Measurements from ENCODE around the gene MAD2L1.

The MAD2L1 gene

GRCh38 chr4:120056246-120056645, 10.4 kb downstream of the MAD2L1 start:
- DNase-seq = no peak

DNA sequence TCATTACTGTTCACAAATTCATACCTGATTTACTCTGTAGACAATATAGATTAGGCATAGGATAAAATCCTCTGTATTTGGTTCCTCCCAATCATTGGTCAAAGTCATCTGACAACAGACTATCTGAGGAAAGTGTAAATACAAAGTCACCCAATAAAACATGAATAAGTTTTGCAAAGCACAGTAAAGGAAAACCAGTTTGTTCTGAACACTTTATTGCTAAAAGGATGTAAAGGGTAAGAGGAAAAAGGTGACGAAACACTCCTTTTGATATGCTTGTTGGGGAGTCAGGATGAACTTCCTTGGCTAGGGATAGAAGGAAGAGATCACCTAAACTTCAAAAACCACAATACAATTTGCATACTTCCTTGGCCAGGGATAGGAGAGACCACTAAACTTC, 10.9 kb downstream of the MAD2L1 start:
- DNase-seq = no peak

DNA sequence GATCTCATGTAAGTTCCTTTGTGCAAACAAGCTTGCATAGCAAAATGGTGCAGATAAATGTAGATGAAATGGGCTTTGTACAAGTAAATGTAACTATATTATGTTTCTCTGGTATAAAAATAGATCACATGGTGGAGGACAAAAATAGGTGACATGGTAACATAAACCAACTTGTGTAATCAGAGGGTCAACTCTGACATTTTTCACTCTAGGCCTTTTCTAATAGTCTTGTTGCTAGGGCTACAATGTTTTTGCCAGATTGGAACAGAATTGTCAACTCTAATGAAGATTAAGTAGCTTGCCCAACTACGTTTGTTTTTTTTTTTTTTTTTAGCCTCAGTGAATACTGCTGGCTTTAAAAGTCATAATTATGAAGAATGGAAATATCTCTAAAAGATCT, 11.5 kb downstream of the MAD2L1 start:
- DNase-seq = no peak

DNA sequence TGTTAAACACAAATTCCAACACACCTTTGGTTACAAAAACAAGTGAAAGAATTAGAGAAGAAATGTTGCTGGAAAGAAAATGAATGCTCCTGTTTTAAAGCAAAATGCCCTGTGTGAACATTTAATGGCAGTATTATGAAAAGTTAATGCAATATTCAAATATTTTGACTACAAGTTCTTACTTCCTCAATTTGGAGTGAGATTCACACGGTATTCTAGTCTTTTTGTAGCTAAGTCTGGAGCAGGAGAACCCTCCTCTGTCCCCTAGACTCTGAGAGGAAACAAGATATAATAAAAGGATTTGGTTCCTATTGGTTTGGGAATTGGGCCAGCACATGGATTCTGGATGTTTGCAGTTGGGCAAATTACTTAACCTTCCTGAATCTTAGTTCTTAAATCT, 12.7 kb downstream of the MAD2L1 start:
- no peak for DNase-seq

DNA sequence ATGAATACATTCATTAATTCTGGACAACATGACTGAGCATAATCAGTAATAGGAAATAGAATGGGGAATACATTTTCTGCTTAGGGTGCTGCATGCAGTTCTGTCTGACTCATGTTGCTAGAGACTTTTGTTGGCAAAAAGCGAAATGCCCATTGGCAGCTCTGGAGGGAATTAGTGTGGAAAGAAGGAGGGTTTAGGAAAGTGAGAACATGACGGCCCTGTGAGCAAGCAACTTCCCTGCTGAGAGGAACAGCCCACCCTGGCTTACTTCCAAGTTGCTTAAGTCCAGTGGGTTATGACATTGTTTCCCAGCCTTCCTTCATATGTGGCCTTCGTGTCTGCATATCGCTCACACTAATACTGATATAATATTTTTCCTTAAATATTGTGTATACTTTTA, 13.8 kb downstream of the MAD2L1 start:
- DNase-seq = no peak

DNA sequence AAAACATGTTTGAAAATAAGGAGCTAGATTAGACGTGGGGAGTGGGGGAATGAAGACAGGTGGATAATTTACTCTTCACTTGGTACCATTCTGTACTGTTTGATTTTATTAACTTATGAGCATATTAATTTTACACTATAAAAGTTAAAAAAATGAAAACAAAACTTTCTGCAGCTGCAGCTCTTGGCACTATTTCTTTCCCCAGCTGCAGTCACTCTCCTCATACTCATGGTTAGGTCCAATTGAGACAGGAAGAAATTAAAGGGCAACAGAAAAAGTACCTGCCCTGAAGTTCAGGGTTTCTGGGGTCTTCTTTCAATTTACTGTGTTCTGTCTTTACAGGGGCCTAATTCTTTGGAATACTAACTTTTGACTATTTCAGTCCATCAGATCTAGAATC, 15.4 kb downstream of the MAD2L1 start:
- DNase-seq = no peak

DNA sequence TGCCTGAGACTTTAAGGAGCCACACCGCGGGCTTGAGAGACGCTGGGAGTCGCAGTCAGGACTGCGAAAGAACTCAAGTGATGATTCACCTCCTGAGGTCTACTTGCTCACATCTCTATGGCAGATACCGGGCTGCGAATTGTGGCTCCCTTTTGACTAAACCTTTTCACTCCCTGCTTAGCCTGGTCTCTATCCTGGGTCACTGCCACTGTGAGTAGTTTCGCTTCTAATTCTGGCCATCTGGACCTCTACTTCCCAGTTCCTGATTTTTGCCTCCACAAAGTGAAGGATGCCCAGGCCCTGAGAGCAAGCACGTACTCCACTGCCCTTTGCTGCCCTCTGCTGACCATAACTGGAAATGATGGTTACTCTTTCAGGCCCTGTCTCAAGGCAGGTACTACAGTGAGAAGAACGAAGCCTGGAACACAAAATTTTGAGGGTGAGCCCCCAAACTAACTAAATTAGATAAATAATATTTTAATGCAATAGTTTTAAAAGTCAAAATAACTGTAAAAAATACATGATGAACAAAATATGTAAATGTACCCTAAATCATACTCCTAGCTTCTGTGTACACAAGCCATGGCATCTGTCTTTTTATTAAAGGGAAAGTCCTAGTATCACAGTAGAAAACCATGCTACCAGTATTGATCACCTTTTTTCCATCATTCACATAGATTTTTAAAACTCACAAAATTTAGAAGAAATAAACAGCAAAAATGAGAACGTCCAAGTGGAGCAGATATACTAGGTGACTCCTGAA, 16.7 kb downstream of the MAD2L1 start:
- peak in 1 of 2 experiments; percentile 39 for DNase-seq

DNA sequence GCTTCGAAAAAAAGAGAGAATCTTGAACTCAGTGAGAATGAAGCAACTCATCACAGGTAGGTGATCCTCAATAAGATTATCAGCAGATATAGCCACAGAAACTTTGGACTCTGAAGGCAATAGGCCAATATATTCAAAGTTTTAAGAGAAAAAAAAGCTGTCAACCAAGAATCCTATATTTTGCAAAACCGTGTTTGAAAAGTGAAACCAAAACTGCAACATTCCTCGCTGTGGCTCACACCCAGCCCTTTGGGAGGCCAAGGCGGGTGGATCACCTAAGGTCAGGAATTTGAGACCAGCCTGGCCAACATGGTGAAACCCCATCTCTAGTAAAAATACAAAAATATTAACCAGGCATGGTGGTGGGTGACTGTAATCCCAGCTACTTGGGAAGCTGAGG, 22.8 kb downstream of the MAD2L1 start:
- DNase-seq = no peak

DNA sequence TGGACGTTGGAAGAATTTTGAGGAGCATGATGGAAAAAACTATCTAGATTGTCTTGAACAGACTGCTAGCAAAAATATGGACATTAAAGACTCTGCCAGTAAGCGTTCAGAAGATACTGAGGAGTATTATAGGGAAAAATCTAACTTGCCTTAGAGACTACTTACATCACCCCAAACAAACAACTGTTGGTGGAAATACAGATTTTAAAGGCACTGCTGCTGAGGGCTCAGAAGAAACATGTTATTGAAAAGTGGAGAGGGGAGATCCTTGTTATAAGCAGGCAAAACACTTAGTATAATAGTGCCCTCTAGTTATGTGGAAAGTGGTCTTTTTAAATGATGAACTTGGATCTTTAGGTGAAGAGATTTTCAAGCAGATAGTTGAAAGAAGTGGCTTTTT, 29.2 kb downstream of the MAD2L1 start:
- no peak for DNase-seq

DNA sequence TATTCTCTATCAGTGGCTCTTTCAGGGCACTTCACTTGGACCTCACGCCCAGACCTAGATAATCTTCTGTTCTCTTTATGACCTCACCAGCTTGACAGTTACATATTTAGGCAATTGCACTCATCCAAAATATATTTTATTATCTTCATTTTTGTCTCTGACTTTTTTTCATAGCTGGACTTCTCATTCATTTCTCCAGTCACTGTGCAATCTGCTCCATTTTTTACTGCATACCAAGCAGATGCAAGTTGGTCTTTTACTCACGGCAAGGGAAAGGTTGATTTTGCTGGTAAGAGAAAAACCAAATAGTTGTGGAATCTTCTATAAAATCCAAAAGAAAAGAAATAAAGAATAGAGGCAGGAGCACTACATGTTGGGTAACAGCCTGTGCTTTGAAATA, 31.7 kb downstream of the MAD2L1 start:
- no peak for DNase-seq

GRCh38 chr4:120026853-120027252, 39.8 kb downstream of the MAD2L1 start:
- DNase-seq = no peak

- DNase-seq = no peak
These were observed 41.1 kb downstream of the MAD2L1 start for GRCh38 chr4:120025516-120025915.

DNA sequence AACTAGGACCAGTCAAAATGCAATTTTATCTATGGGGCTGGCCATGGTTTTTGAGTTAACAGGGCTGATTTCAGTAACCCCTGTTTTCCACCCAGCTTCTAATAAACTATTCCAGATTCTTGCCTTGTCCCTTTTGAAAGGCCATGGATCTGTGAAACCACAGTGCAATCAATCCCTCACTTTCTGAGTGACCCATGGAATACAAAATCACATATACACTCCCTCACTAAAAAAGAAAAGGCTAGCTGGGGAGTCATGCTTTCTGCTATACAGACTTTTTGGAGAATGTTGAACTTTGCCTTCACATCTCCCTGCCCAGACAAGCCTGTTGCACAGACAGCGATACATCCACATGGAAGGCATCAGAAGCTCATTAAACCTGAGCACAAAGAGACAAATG, 47.9 kb downstream of the MAD2L1 start:
- no peak for DNase-seq

GRCh38 chr4:120017939-120018692, 48.5 kb downstream of the MAD2L1 start:
- DNase-seq = no peak

- no peak for DNase-seq
These were observed 54.9 kb downstream of the MAD2L1 start for GRCh38 chr4:120011725-120012124.

GRCh38 chr4:120010646-120011045, 56.0 kb downstream of the MAD2L1 start:
- no peak for DNase-seq

- no peak for DNase-seq
These were observed 56.9 kb downstream of the MAD2L1 start for GRCh38 chr4:120009731-120010130.

- no peak for DNase-seq
These were observed 57.7 kb downstream of the MAD2L1 start for GRCh38 chr4:120008957-120009356.

DNA sequence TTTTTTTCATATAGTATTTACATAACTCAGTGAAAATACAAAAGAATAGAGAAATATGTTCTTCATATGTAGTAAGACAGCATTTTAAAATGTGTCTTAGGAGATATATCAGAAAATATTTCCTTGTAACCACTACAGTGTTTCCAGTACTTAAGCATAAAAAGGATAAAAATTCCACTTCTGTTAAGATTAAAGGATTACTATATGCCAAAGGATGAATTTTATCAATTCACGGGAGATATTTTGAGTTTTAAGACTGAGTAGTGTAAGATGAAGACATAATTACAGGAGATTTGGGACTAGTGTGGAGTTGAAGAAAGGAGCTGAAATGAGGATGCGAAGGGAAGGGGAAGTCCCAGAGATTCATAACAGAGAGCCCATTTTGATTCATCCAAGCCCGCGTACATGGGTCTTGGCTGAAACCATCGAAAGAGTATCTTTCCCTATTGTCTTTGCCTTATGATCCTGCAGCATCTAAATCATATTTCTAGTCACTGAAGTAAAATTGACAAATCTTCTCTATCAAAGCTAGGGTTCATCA, 58.7 kb downstream of the MAD2L1 start:
- DNase-seq = no peak

GRCh38 chr4:120007191-120007871, 59.3 kb downstream of the MAD2L1 start:
- DNase-seq = no peak
